ENCODE results near the gene METTL6.
"Not testable (repeated sequence)": the region's sequence is repeated elsewhere in the genome, so short reads cannot be mapped to it uniquely, and the experiment has no call there.

The METTL6 gene

DNA sequence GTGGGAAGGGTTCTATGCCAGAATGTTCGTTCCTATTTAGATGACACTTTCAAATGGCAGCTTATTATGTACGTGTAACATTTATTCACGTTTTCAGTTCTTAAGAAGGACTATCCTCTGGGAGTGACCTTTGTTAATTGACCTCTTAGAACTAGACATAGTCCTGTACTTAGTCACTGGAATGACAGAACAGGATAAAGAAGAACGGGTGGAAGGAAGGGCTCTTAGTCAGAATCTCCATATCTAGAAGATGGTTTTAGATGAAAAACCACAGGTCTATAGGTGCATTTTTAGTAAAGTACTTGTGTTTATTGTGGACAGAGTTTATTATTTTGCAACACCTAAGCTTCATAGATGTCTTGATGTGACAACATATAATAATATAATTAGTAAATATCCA is 6.5 kb downstream of the METTL6 start:
- TF ChIP-seq ZFX (IDR thresholded peaks at IDR 0.05): no peak
- TF ChIP-seq, protein P1, sequence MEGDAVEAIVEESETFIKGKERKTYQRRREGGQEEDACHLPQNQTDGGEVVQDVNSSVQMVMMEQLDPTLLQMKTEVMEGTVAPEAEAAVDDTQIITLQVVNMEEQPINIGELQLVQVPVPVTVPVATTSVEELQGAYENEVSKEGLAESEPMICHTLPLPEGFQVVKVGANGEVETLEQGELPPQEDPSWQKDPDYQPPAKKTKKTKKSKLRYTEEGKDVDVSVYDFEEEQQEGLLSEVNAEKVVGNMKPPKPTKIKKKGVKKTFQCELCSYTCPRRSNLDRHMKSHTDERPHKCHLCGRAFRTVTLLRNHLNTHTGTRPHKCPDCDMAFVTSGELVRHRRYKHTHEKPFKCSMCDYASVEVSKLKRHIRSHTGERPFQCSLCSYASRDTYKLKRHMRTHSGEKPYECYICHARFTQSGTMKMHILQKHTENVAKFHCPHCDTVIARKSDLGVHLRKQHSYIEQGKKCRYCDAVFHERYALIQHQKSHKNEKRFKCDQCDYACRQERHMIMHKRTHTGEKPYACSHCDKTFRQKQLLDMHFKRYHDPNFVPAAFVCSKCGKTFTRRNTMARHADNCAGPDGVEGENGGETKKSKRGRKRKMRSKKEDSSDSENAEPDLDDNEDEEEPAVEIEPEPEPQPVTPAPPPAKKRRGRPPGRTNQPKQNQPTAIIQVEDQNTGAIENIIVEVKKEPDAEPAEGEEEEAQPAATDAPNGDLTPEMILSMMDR (conservative IDR thresholded peaks at IDR 0.05): no peak
- H3K27ac ChIP-seq: no peak overlapping the region

DNA sequence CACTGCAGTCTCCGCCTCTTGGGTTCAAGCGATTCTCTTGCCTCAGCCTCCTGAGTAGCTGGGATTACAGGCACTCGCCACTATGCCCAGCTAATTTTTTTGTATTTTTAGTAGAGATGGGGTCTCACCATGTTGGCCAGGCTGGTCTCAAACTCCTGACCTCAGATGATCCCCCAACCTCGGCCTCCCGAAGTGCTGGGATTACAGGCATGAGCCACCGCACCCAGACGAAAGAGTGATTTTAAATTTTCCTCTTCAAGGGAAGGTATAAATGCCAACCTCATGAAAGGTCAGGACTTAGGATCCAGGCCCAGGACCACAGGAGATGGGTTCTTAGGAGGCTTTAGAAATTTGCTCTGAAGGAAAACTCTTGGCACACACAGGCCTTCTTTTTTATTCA is 16.4 kb downstream of the METTL6 start:
- H3K27ac ChIP-seq: not testable (repeated sequence)

DNA sequence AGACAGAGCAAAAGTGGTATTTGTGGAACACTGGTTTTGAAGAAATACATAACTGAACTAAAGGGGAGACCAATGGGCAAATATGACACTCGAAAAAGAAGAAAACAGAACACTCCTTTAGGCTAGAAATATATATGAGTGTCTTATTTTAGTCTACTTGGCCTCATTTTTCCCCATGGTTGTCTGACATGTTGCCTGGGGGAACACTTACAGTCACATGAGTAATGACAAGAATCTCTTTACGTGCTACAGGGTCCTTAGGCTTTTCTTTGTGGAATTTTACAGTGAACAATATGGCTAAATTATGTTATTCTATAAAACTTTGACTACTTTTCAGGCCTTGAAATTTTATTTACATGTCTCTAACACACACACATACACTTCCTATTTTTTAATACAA is 17.6 kb downstream of the METTL6 start:
- TF ChIP-seq ZFX (IDR thresholded peaks at IDR 0.05): no peak
- TF ChIP-seq, protein P1 (conservative IDR thresholded peaks at IDR 0.05): no peak
- no peak overlapping the region for H3K27ac ChIP-seq

DNA sequence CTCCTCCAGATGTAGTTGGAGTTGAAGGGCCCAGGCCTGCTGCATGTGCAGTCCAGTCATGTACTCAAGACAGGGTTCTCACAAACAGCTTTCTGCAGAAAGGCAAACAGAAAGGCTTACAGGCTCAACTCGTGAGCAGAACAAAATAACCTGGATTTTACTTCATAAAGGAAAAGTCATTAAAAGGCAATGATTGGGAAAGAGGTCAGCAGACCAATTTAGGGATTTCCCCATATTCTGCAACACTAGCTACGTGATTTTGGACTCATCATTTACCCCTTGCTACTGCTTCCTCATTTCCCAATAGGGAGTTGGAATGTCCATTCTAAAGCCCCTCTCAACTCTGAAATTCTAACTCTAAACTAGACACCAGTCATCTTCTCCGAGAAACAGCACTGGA is 18.1 kb downstream of the METTL6 start:
- no peak overlapping the region for H3K27ac ChIP-seq
- no peak for TF ChIP-seq ZFX (IDR thresholded peaks at IDR 0.05)
- TF ChIP-seq, protein P1 (conservative IDR thresholded peaks at IDR 0.05): no peak

DNA sequence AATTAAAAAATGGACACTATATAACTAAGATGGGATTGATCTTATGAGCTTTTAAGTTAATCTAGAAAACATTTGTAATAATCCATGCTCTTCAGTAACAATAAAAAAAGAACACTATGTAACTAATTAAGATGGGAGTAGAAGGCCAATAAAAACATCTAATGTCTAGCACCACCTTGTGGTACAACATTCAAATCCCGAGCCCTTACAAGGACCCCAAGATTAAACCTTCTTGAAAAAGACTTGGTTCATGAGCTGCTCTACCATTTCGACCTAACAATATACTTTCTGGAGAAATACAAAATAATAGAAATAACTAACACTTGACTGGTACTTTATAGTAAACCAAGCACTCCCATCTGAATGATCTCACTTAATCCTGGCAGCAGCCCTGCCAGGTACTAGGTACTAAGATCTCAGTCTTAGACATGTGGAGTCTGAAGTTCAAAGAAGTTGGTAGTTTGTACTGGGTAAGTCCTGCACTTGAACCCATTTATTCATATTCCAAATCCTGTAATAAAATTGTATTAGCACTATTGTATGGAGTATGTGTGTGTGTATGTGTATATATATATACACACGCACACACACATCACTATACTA is 21.8 kb downstream of the METTL6 start:
- TF ChIP-seq ZFX (IDR thresholded peaks at IDR 0.05): no peak
- TF ChIP-seq, protein P1 (conservative IDR thresholded peaks at IDR 0.05): peak; percentile 77
- no peak overlapping the region for H3K27ac ChIP-seq

DNA sequence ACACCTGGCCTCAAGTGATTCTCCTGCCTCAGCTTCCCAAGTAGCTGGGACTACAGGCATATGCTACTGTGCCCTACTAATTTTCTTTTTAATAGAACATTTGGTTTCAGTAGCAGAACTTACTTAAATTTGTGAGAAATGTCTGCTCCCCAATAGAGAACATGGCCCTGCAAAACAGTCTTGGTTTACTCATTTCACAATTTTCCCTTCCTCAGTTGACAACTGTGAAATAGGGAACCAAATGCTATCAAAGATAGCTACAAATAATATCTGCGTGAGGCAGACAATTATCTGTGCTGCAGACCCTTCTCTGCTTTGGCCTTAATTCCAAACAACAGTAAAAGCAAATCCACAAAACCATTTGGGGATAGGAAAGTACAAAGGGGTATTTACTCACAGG is 22.6 kb downstream of the METTL6 start:
- H3K27ac ChIP-seq: no peak overlapping the region
- TF ChIP-seq, protein P1 (conservative IDR thresholded peaks at IDR 0.05): no peak
- TF ChIP-seq ZFX (IDR thresholded peaks at IDR 0.05): no peak

DNA sequence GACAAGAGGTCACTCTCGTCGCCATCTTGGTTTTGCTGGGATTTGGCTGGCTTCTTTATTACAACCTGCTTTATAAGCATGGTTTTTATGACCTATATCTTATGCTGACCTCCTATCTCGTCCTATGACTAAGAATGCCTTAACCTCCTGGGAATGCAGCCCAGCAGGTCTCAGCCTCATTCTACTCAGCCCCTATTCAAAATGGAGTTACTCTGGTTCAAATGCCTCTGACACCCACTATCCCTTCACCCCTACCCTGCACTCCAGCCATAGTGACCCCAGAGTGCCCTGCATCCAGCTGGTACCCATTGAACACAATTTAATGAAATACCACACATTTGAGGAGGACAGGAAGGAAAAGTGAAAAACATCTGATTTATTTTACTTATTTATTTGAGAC is 23.4 kb downstream of the METTL6 start:
- H3K27ac ChIP-seq: no peak overlapping the region
- no peak for TF ChIP-seq ZFX (IDR thresholded peaks at IDR 0.05)
- TF ChIP-seq, protein P1 (conservative IDR thresholded peaks at IDR 0.05): no peak

DNA sequence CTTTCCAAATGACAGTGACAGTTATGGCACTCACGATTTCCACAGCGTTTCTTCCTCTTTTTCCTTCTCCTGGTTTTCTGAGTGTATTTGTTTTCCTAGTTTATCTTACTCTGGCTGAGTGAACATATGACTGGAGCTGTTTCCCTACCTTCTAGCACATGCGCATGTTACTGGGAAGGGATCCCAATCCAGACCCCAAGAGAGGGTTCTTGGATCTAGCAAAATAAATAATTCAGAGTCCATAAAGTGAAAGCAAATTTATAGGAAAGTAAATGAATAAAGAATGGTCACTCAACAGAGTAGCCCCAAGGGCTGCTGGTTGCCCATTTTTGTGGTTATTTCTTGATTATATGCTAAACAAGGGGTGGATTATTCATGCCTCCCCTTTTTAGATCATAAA is 23.8 kb downstream of the METTL6 start:
- TF ChIP-seq, protein P1 (conservative IDR thresholded peaks at IDR 0.05): no peak
- no peak for TF ChIP-seq ZFX (IDR thresholded peaks at IDR 0.05)
- no peak overlapping the region for H3K27ac ChIP-seq

Data from C4-2B (cell line).